BLaER1 treated with 17β-estradiol and CSF1 and Interleukin-3, amounts not matched to agents 10 nM and 100 nM (cell line): Measurements from ENCODE around the gene SPA17.

Experiments used
- H3K27ac ChIP-seq, 11 experiments: shearing (Covaris generic); formaldehyde crosslinking; 2 replicates each; pipeline ENCODE4 v1.8.1; 2022
- H3K27me3 ChIP-seq, 11 experiments: shearing (Covaris generic); formaldehyde crosslinking; 2 replicates each; pipeline ENCODE4 v1.8.1; 2022
- H3K36me3 ChIP-seq, 11 experiments: shearing (Covaris generic); formaldehyde crosslinking; 2 replicates each; pipeline ENCODE4 v1.8.1; 2022
- H3K4me1 ChIP-seq, 10 experiments: shearing (Covaris generic); formaldehyde crosslinking; 2 replicates each; pipeline ENCODE4 v1.8.1; 2022
- H3K4me2 ChIP-seq, 11 experiments: shearing (Covaris generic); formaldehyde crosslinking; 2 replicates each; pipeline ENCODE4 v1.8.1; 2022
- H3K4me3 ChIP-seq, 10 experiments: shearing (Covaris generic); formaldehyde crosslinking; 2 replicates each; pipeline ENCODE4 v1.8.1; 2022
- H3K9ac ChIP-seq, 11 experiments: shearing (Covaris generic); formaldehyde crosslinking; 2 replicates each; pipeline ENCODE4 v1.8.1; 2022
- H3K9me3 ChIP-seq, 11 experiments: shearing (Covaris generic); formaldehyde crosslinking; replicated peaks in 1 of 11; 2 replicates each; pipeline ENCODE4 v1.8.1; 2022
- H4K20me1 ChIP-seq, 11 experiments: shearing (Covaris generic); formaldehyde crosslinking; 2 replicates each; pipeline ENCODE4 v1.8.1; 2022
- Cebpa-rat ChIP-seq, 11 experiments: shearing (Covaris generic); IDR thresholded peaks; 2 replicates each; pipeline ENCODE4 v1.8.1; 2022

Gene SPA17

DNA sequence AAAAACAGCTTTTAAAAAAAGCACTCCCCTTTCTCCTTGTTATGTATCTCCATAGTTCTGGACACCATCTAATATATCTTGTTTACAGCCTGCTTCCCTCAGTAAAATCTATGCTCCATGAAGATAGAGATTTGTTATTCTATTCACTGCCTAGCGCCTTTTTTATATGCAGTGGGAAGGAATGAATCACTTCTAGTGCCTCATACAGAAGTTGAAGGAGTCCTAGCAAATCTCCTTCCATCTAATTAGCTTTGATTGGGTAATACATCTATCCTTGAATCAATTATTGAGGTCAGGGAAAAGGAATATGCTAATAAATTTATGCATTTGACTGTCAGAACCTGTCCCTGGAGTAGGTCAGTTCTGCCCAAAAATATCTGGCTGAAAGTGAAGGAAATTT lies 25.8 kb downstream of the SPA17 start:
- no peak overlapping the region for H3K4me3 ChIP-seq
- H4K20me1 ChIP-seq: no peaks in the 10 kb centered on the region
- no peak overlapping the region for H3K27ac ChIP-seq
- H3K27me3 ChIP-seq: no peaks in the 10 kb centered on the region
- H3K9ac ChIP-seq: no peak overlapping the region
- TF ChIP-seq Cebpa-rat (IDR thresholded peaks at IDR 0.05): no peak
- H3K4me1 ChIP-seq: no peaks in the 10 kb centered on the region
- H3K9me3 ChIP-seq: peaks cover 17 to 45% (median 35%) of the 10 kb centered on the region in 11 experiments
- H3K36me3 ChIP-seq: no peaks in the 10 kb centered on the region
- no peak overlapping the region for H3K4me2 ChIP-seq

DNA sequence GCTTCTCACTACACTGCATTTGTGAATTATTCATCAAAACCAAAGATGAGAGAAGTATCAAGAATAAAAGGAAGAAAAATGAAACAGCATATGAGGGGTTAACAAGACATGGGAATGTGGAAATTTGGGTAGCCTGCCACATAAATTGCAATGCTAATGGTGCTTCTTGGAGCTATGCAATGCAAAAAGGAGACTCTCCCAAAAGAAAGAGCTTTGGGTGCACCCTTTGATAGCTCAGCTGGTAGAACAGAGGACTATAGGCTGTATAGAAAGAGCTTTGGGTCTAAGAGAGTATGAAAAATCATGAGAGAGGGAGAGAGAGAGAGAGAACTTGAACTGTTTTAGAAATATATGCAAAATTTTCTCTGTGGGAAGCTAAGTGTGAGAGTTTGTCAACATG lies 26.3 kb downstream of the SPA17 start:
- Histone ChIP-seq H4K20me1 (no peaks in the 10 kb centered on the region), H3K9ac (no peak overlapping the region), H3K27ac (no peak overlapping the region), H3K4me3 (no peak overlapping the region), H3K4me1 (no peaks in the 10 kb centered on the region), H3K36me3 (no peaks in the 10 kb centered on the region), H3K4me2 (no peak overlapping the region), H3K27me3 (no peaks in the 10 kb centered on the region), H3K9me3 (peaks cover 17 to 45% (median 35%) of the 10 kb centered on the region in 11 experiments)
- no peak for TF ChIP-seq Cebpa-rat (IDR thresholded peaks at IDR 0.05)

DNA sequence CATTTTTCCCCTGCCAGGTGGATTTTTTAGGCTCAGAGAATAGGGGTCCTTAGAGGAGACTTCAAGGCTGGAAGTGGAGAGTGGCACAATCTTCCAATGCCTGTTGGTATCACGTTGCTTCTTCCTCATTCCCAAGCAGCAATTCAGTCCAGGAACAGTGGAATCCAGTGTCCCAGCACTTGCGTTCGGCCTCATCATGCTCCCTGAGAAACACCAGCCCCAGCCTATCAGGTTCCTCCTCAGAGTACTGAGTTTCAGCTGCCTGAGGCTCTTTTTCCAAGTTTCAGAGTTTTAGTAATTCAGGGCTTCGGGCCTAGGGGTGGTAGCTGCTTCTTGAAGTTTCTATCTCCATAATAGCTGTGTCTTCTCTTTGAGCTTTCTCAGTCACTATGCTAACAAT lies 34.1 kb downstream of the SPA17 start:
- Histone ChIP-seq H3K4me3 (no peak overlapping the region), H3K27ac (no peak overlapping the region), H3K4me2 (no peak overlapping the region), H3K9ac (no peak overlapping the region), H4K20me1 (no peaks in the 10 kb centered on the region), H3K9me3 (peaks cover 15 to 34% (median 27%) of the 10 kb centered on the region in 11 experiments), H3K4me1 (no peaks in the 10 kb centered on the region), H3K36me3 (no peaks in the 10 kb centered on the region), H3K27me3 (no peaks in the 10 kb centered on the region)
- TF ChIP-seq Cebpa-rat (IDR thresholded peaks at IDR 0.05): no peak

DNA sequence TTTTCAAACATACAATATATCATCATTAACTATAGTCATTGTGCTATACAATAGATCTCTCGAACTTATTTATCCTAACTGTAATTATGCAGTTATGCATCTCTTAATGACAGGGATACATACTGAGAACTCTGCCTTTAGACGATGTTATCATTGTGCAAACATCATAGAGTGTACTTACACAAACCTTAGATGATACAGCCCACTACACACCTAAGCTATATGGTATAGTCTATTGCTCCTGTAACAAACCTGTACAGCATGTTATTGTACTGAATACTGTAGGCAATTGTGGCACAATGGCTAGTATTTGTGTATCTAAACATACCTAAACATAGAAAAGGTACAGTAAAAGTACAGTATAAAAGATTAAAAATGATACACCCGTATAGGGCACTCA lies 38.7 kb downstream of the SPA17 start:
- H3K36me3 ChIP-seq: no peaks in the 10 kb centered on the region
- H3K4me1 ChIP-seq: peaks cover 11 to 15% (median 13%) of the 10 kb centered on the region in 10 experiments
- no peak overlapping the region for H3K9ac ChIP-seq
- no peak overlapping the region for H3K27ac ChIP-seq
- peaks cover 11 to 19% (median 16%) of the 10 kb centered on the region in 11 experiments for H3K9me3 ChIP-seq
- peaks cover 12 to 31% (median 21%) of the 10 kb centered on the region in 11 experiments for H3K27me3 ChIP-seq
- TF ChIP-seq Cebpa-rat (IDR thresholded peaks at IDR 0.05): no peak
- no peak overlapping the region for H3K4me3 ChIP-seq
- H4K20me1 ChIP-seq: peaks cover 0 to 2% (median under 1%) of the 10 kb centered on the region in 11 experiments; a peak in 3 of 22 replicates
- no peak overlapping the region for H3K4me2 ChIP-seq

DNA sequence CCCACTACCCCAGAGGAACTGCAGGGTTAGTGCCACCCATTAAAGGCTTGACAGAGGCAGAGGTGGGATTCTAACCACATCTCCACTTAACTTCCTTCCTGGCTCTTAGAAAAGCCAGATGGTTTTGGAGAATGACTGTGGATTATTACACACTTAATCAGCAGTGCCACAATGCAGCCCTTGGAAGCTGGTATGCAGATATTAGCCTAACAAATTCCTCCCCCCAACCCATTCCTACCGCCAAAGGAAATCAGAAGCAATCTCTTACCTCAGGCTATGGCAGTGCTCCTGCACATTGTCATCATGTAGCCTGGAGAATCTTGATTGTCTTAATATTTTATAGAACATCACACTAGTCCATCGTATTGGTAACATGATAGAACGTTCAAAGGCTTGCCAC lies 42.9 kb downstream of the SPA17 start:
- H3K4me2 ChIP-seq: peak overlapping the region; percentile 18 to 99 (median 42); a peak in 20 of 22 replicates
- H3K9me3 ChIP-seq: no peaks in the 10 kb centered on the region
- H3K4me3 ChIP-seq: no peak overlapping the region
- peaks cover 43 to 59% (median 50%) of the 10 kb centered on the region in 11 experiments for H3K27me3 ChIP-seq
- H3K4me1 ChIP-seq: peaks cover 44 to 57% (median 50%) of the 10 kb centered on the region in 10 experiments
- H3K9ac ChIP-seq: no peak overlapping the region
- no peaks in the 10 kb centered on the region for H3K36me3 ChIP-seq
- H3K27ac ChIP-seq: no peak overlapping the region
- no peak for TF ChIP-seq Cebpa-rat (IDR thresholded peaks at IDR 0.05)
- peaks cover 0 to 16% (median 10%) of the 10 kb centered on the region in 11 experiments; a peak in 14 of 22 replicates for H4K20me1 ChIP-seq

DNA sequence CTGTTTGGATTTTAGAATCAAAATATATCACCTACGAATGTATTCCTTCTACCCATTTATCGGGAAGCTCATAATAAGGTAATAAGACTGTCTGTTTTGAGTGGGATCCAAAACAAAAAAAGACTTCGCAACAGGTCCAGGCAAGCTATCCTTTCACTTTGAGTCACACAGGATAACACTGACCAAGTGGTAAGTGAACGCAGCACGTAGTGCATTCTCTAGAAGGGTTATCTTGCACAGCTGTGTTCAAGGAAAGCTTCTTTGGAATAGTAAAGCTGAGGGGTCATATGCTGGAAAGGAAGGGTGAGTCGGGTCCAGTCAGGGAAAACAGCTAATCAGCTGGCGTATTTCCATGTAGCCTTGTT lies 43.7 kb downstream of the SPA17 start:
- Histone ChIP-seq H3K27me3 (peaks cover 43 to 59% (median 50%) of the 10 kb centered on the region in 11 experiments), H3K36me3 (no peaks in the 10 kb centered on the region), H3K4me3 (peak overlapping the region in 7 of 10 experiments; percentile 41 to 59 (median 49); a peak in 4 of 20 replicates), H3K27ac (no peak overlapping the region), H4K20me1 (peaks cover 0 to 16% (median 10%) of the 10 kb centered on the region in 11 experiments; a peak in 14 of 22 replicates), H3K4me2 (peak overlapping the region; percentile 86 to 99 (median 96)), H3K4me1 (peaks cover 53 to 65% (median 58%) of the 10 kb centered on the region in 10 experiments), H3K9me3 (no peaks in the 10 kb centered on the region), H3K9ac (0 out of 22 replicates have a peak overlapping the region, but pooled peaks of 1 of the 11 experiments have one; percentile 3)
- TF ChIP-seq Cebpa-rat (IDR thresholded peaks at IDR 0.05): no peak

DNA sequence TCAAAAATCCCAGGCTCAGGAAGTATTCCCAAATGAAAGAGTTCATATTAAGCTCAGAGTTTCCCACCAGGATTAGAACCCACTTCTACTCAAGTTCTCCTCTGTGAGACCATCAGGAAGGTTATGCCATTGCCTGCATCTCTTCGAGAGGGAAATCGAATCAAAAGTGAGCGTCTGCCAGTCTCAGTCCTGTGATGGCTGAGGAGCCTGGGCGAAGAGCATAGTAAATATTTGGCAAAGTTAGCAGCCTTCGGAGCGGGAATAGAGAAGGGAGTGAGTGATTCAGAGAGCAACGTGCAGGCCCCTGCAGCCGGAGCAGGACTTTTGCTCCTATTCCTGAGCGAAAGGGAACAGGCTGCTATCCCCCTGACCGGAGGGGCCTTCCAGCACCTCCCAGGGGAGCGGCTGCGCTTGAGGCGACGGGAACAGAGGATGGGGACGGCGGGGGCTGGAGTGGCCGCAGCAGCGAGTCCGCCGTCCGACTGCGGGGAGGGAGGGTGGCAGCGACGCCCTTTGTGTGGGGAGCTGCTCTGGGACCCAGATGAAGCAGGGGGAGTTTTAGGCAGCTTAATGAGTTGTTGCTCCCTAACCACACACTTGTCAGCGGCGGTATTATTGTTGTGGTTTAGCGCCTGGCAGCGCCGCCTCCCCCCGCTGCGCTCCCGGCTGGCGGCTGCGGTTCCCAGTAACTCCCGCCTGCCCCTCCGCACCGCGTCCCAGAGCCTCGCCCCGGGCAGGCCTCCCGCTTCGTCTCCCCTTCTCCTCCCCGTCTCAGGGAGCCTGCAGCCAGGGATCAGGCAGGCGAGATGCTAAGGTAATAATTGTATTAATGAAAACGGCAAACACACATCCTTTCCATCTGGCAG lies 44.3 kb downstream of the SPA17 start:
- Histone ChIP-seq H3K4me2 (peak overlapping the region; percentile 86 to 99 (median 96)), H3K27ac (no peak overlapping the region)

DNA sequence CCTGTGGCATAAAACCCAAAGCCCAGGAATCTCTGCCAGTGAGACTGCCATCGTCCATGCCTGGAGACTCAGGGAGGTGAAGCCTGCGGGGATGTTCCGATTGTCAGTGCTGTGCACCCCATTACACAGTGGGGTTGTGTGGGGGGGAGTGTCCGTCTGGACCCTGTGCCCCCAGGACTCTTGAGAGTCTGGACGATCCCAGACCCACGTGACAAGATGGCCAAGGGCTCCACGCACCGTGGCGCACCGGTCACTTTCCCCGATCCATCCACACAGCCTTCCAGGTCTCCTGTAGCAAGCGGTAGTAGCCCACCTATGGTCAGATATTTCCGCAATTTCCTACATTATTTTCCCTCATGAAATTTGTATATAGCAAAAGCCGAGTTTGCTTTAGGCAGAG lies 45.1 kb downstream of the SPA17 start:
- Histone ChIP-seq H3K27ac (no peak overlapping the region), H3K27me3 (peaks cover 43 to 59% (median 50%) of the 10 kb centered on the region in 11 experiments), H3K4me1 (peaks cover 66 to 79% (median 72%) of the 10 kb centered on the region in 10 experiments), H3K9ac (no peak overlapping the region), H3K4me3 (no peak overlapping the region; a peak in 1 of 20 replicates), H3K4me2 (peak overlapping the region; percentile 86 to 99 (median 96); a peak in 21 of 22 replicates), H4K20me1 (peaks cover 0 to 16% (median 10%) of the 10 kb centered on the region in 11 experiments; a peak in 14 of 22 replicates), H3K36me3 (no peaks in the 10 kb centered on the region), H3K9me3 (no peaks in the 10 kb centered on the region)
- no peak for TF ChIP-seq Cebpa-rat (IDR thresholded peaks at IDR 0.05)

More for the DNA sequence above, 44.3 kb downstream of the SPA17 start:
- Histone ChIP-seq H3K9me3 (no peaks in the 10 kb centered on the region), H3K9ac (peak overlapping the region in 9 of 11 experiments; percentile 2 to 44 (median 23); a peak in 9 of 22 replicates), H3K4me3 (peak overlapping the region; percentile 41 to 63 (median 50)), H3K36me3 (no peaks in the 10 kb centered on the region), H3K27me3 (peaks cover 43 to 59% (median 50%) of the 10 kb centered on the region in 11 experiments), H4K20me1 (peaks cover 0 to 16% (median 10%) of the 10 kb centered on the region in 11 experiments; a peak in 14 of 22 replicates), H3K4me1 (peaks cover 59 to 71% (median 65%) of the 10 kb centered on the region in 10 experiments)
- no peak for TF ChIP-seq Cebpa-rat (IDR thresholded peaks at IDR 0.05)

DNA sequence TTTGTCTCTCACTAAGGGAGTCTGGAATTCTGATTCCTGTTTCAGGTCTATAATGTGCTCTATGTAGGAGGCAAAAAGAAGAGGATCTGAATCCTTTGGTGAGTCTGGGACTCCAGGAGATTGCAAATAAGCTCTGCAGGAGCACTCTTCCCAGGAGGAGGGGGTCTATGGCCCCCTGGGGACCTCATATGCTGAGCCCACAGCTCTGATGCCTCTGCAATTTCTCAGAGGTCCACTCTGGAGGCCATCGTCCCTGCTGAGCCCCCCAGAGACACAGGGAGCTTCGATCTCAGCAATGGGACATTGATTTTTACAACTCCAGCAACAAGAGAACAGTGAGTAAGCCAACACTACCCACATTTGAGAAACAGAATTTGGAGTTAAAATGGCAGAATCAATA lies 45.8 kb downstream of the SPA17 start:
- Histone ChIP-seq H3K9ac (no peak overlapping the region), H3K27ac (no peak overlapping the region), H3K4me2 (peak overlapping the region in 7 of 11 experiments; percentile 26 to 98 (median 96); a peak in 9 of 22 replicates), H4K20me1 (peaks cover 0 to 16% (median 10%) of the 10 kb centered on the region in 11 experiments; a peak in 14 of 22 replicates), H3K9me3 (no peaks in the 10 kb centered on the region), H3K36me3 (no peaks in the 10 kb centered on the region), H3K27me3 (peaks cover 43 to 55% (median 50%) of the 10 kb centered on the region in 11 experiments), H3K4me1 (peaks cover 73 to 87% (median 80%) of the 10 kb centered on the region in 10 experiments), H3K4me3 (no peak overlapping the region)
- no peak for TF ChIP-seq Cebpa-rat (IDR thresholded peaks at IDR 0.05)
